Activated gamma-delta T cell treated with Interleukin-2 at 50 U/mL for 16 hours (primary cell): ENCODE data around the gene FRYL.

Experiments used
- DNase-seq: peaks from one replicate; pipeline ENCODE4 v3.0.0-alpha.2; 2020

Gene FRYL

DNA sequence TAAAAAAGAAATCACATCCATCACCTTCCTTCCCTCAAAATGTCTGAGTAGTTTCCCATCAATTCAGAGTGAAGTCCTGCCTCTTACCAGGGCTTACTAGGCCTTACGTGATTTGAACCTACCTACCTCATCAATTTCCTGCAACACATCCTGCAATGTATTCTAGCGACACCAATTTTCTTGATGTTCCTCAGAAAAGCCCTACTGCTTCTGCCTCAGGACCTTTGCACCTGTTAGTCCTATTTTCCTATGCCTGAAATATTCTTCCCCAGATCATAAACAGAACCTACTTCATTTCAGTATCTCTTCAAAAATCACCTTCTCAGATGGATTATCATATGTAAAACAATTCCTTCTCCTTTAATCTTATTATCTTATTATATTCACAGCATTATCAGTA is 237.2 kb downstream of the FRYL start:
- no peak for DNase-seq

DNA sequence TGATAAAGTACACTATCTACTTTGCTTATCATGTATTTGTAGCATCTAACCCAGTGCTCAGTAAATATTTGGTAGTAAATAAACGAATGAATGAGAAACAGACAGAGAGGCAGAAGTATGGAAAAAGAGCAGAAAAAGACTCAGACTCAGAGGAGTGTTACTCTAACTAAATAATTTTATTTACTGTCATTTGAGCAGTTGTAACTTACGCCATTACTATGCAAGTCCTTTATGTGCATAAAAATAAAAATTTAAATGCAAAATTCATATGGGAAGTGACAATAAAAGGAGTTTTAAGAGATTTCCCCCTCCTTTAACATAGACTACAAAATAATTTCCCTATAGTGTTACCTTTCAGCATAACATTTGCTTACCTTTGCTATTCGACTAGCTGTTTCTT is 240.5 kb downstream of the FRYL start:
- DNase-seq: no peak

DNA sequence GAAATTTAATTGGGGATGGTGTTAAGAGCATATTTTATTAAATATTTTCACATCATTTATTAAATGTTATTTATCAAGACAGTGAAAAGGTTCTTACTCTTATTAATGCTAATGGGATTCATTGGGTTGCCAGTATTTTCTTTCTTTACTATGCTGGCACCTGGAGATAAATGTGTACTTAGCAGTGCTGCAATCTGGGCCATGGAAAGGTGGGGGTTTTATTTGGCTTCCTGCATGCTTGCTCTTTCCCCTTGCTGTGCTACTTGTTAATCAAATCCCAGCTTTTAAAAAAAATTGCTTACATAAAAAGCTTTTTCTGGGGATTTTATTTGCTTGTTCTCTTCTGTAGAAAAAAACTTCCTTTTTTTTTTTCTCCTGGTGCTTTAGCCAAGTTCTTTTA is 241.7 kb downstream of the FRYL start:
- no peak for DNase-seq

DNA sequence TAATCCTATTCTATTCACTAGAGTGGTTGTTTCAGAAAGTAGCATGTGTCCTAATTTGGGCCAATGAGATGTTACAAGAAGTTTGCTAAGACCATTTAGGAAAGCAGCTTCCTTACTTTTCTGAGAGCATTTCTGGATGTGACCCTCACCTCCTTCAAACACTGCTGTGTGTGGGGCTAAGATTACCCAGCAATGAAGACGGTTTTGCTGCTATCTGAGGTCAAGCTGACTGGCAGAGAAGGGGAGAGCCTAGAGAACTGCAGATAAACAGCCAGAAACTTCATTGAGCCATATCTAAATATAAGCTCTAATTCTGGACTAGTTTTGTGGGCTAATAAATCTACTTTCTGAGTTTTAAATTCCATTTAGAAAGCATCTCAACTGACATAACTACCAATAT is 253.7 kb downstream of the FRYL start:
- DNase-seq: no peak

DNA sequence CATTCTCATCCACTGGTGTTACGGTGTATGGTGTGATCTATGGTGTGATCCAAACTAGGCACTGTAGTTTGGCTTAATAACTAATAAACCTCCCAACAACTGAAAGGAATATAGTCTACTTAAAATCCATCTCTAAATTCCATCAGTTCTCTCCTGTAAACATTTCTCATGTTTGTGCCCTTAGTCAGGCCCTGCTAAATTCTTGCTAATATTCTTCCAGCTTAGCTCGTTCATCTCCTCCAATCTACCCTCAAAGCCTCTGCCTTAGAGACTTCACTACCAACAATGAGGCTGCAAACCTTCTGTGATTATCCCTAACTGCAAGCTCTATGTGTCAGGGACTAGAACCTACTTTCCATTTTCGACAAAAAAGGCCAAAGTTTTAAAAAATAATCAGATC is 261.9 kb downstream of the FRYL start:
- DNase-seq: no peak

DNA sequence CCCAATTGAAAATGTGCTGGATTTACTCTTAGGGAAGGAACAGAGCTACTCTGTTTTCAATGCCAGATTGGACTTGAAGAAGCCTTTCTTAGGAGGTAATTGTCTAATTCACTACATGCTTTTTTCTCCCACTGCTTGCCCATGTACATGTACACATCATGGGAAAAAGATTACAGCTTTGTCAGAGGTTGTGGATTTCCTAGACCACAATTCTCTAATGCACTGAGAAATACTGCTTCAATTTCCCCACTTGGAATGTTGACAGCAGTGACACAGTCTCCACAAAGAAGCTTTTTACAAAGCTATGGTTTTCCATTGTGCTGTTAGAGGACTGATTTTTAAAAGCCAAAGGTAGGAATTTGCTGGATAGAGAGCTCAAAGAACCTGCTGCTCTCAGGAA is 270.5 kb downstream of the FRYL start:
- DNase-seq: no peak

DNA sequence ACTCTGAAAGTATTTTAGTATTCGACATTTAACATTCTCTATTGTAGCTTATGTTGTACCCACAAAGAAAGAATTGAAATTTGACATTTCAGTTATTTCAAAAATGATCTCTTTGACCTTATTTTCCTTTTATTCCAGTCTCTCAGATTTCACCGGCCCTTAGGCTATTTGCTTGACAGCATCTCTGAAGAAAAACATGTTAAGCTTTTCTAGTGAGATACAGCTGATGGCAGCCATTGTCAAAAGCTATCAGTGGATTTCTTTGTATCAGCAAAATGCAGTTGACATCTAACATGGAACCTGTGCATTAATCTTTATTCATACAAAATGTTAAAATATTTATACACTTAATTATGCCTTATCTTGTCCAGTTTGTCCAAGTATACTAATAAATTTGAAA is 273.4 kb downstream of the FRYL start:
- DNase-seq: no peak

DNA sequence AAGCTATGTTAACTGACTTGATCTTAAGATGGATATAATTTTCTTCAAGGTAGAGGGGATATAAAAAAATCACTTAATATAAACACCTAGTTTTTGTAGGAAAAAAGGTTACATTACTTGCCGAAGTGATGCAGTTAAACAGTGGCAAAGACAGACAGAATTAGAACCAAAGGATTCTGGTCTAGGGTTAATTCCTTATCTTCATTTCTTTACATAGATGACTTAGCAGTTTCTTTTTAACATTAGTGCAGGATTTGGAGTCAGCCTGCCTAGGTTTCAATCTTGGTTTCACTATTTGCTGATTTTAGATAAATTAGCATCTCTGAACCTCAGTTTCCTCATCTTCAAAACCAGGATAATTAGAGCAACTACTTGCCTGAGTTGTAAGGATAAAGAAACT is 275.7 kb downstream of the FRYL start:
- DNase-seq: no peak

DNA sequence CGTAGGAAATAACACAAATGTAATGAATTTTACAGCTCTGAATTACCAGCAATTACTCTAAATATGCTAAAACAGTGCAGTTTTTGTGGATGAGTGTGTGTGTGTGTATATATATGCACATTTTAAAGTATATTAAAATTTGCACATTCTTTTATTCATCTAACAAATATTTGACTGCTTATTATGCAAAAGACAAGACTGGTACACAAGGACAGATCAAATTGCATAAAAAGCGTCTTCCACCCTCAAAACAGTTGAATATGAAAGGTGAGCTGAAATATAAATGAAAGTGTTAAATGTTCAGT is 276.1 kb downstream of the FRYL start:
- no peak for DNase-seq

DNA sequence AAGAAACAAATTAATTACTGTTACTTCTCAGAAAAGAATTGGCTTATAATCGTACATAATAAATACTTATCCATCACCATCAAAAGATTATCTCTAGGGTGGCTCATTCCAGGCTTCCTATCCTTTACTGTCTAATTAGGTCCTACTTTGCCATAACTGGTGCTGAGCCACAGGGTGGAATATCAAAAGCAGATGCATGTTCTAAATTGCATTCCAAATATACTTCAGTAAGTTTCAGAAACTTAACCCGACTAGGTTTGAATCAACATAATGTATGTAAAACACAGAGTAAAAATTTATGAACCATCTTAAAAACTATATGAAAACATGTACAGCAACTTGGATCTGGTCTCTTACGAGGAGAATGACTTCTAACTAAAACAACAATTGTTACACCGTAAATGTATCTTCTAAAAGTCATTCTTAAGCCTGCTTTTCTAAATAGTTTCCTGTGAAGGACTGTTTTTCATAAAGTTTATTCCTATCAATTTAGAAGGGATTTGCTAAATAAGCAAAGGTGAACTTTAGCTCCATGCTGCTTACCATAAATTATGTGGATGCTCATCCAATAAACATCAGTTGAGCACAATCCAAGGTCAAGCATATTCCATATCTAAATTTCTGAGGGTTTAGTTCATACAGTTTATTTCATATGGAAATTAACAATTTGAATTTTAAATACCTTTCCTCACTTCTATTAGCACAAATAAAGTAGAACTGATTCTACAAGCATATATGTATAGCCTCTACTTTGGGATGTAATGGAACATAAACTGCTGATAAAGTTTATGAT is 276.6 kb downstream of the FRYL start:
- DNase-seq: no peak

DNA sequence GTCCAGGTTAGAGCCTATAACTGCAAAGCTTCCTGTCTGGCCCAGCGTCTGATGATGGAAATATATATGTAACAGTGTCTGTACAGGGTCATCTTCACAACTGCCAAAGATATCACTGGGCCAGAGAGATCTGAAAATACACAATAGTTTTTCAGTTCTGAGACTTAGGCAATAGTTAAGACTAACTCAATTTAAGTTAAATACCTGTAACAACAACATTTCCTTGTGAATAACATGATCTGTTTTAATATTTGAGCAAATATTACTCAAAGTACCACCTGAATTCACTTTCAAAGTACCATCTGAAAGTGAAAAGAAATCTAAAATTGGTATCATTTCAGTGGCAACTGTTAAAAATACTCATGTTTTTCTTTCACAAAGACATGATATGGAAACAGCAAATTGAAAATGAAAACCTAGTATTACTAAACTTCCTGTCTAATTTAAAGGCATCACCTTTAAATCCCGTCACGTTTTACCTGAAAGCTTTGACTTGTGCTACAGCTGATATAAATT is 280.5 kb downstream of the FRYL start:
- DNase-seq: no peak

DNA sequence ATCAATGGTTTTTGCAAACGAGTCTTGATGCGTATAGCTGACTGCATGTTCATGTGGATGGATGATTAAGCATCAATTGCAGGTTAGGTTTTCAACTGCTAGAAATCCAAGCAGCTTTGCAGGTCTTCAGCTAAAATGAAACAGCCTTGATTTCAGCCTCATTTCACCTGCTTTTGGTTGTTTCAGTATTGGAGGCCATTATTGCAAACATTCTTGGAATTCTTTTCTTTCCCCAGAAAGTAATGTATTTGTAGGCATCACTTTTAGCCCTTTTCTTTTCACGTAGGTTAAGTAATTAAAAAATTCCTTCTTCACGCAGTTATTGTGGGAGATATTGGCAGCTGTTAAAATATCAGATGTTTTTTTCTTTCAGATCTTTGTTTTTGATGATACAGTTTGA is 281.2 kb downstream of the FRYL start:
- no peak for DNase-seq

DNA sequence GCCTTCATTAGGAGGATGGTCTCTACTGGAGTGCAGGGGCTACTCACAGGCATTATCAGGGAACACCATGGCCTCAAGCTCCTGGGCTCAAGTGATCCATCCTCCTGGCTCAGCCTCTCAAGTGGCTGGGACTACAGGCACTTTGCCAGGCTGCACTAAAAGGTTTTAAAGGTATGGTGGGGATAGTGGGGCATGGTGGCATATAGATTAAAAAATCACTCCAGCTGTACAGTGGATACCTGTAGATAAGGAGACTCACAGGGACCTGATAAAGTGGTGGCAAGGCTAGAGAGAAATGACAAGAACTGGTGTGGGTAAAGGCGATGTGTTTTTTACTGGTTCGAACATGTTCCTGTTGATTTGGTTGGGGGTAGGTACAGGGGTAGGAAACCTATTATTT is 284.1 kb downstream of the FRYL start:
- DNase-seq: no peak

DNA sequence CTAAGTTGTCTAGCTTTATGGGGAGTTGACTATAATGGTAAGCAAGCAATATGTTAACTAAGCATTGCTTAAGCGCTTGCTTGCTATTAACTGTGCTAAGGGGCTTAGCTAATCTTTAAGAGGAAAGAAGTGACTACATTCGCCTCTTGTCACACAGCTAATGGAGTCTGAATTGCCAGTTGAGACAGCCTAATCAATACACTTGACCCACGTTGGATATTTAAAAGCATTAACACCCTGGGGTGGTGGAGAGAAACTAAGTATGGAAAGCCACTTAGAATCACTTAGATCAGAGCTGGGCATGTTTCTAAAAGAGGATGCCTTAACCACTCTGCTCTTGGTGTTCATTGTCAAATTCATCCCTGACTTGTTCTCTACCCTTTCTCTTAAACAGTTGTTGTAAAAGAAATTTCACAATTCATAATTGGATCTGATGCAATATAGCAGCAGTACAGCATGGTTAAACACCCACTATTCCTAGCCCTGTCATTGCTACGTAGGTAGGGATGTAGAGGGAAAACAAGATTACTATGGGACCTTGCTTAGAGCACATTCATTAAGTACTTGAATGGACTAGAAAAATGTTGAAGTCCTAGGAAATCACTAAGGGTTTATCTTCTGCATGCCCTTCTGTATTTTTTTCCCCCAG is 286.5 kb downstream of the FRYL start:
- DNase-seq: no peak

DNA sequence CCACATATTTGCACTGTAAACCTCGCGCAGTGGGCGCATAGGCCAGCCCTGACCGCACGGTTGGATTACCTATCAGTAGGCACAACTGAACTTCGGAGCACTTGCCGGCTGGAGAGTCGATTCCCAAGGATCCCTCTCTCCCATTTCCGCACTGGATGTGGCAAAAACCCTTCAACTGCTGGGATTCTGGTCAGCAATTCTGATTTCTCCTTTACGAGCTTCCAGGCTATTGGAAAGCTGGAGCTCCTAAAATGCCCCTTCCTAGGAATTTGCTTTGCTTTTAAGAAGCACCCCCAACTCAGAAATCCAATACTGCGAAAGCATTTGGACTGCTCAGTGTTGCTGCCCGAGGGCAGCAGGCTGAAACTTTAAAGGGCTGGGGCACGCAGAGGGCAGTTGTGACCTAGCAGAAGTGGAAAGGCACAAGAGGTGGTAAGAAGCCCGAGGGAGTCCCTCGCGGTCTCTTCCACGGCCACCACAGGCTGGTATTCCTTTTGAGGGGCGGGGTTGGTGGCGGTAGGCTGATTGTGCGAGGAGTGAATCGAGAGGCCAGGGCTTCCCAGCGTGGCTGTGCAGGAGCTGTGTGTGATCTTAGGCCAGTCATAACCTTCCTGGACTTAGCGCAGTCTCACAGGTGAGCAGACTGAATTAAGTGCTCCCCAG is 288.4 kb downstream of the FRYL start:
- DNase-seq: no peak

DNA sequence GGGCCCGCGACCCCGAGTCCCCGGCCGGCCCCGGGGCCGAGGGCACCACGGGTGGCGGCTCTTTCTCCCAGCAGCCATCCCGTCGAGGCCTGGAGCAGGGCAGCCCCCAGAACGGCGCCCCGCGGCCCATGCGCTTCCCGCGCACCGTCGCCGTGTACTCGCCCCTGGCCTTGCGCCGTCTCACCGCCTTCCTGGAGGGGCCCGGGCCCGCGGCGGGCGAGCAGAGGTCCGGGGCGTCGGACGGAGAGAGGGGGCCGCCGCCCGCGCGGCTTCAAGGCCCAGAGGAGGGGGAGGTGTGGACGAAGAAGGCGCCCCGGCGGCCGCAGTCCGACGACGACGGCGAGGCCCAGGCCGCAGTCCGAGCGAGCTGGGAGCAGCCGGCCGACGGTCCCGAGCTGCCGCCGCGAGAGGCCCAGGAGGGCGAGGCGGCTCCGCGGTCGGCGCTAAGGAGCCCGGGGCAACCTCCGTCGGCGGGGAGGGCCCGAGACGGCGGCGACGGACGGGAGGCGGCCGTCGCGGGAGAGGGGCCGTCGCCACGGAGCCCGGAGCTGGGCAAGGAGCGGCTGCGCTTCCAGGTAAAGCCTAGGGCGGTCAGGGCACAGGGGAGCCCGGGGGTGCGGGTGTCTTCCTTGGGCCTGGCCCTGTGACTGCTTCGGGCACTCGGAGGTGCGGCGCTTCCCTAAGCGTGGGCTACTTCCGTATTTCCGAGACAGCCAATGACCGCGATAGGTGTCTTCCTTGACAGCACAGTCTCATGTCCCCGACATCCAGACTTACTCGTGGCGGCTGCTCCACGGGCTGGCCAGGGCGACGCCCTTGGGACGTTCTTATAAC is 289.2 kb downstream of the FRYL start:
- no peak for DNase-seq

DNA sequence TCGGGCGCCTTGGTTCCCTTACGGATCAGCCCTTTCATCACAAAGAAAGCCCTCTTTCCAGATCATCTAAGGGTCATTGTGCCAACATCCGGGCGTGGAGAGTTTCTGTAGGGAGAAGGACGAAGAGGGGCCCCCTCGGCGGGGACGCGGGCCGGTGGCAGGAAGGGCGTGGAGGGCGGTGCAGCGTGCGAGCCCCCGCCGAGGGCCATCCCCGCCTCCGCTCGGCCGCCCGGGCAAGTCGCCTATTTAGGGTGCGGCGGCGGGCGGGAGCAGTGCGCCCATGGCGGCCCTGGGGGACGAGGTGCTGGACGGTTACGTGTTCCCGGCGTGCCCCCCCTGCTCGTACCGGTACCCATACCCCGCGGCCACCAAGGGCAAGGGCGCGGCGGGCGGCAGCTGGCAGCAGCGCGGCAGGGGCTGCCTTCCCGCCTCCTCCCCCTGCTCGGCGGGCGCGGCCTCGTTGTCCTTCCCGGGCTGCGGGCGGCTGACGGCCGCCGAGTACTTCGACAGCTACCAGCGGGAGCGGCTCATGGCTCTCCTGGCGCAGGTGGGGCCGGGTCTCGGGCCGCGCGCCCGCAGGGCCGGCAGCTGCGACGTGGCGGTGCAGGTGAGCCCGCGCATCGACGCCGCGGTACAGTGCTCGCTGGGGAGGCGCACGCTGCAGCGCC is 289.9 kb downstream of the FRYL start, which contains the start of gene ZAR1:
Gene ZAR1, plus strand, starts transcription at position 241 of the 668 bp plus-strand sequence. Its CDS starts 40 bp downstream, at position 281.
- peak; percentile 4 for DNase-seq

DNA sequence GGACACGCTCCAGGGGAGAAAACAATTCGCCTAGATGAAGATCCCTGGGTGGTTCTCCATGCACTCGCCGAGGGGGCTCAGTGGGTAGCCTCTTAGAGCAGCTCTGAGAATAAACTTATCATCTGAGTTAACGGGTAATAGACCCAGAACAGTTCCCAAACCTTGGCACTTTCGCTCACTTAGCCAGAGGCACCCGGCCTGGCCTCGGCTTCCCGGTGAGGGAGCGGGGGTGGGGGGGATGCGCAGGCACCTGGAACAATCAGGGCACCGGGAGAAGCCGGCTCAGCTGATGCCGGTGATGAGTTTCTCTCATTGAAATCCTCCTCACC is 290.4 kb downstream of the FRYL start:
- DNase-seq: no peak

DNA sequence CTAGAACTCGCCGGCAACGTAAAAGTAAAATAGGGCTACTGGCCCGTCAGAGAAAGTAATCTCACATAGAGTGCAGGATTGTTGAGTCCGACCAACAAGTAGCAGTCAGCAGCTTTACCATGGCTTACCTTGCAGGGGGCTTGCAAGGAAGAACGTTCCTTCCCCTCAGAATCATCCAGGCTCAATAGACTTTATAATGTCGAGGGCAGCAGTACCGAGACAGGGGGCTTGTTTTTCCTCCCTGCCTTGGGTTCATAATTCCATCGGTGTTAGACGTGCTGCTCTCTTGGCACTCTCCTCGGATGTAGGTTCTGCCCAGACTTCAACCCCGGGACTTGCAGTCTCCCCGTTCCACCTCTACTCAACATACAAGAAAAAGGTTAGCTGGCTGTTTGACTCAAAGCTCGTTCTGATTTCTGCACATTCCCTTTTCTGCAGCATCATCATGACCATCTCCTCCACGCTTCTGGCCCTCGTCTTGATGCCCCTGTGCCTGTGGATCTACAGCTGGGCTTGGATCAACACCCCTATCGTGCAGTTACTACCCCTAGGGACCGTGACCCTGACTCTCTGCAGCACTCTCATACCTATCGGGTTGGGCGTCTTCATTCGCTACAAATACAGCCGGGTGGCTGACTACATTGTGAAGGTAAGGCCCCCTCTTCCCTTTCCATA is 295.4 kb downstream of the FRYL start:
- DNase-seq: no peak

DNA sequence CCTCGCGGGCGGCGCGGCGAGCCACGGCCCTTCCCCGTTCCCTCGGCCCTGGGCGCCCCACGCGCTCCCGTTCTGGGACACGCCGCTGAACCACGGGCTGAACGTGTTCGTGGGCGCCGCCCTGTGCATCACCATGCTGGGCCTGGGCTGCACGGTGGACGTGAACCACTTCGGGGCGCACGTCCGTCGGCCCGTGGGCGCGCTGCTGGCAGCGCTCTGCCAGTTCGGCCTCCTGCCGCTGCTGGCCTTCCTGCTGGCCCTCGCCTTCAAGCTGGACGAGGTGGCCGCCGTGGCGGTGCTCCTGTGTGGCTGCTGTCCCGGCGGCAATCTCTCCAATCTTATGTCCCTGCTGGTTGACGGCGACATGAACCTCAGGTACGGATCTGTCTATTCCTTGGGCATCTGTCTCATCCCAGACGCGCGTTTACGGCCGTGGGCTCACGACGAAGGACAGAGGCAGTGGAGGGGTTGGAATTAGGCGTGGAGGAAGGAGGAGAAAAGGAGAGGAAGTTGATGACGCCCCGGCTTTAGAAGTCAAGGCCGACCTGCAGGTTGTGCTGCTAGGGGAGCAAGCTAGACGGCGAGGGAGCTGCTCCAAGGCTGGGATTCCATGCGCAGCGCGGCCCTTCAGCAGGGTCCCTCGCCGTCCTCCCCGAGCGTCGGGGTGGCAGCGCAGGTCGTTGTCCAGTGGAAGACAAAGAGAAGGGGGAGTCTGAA is 296.1 kb downstream of the FRYL start:
- DNase-seq: no peak

DNA sequence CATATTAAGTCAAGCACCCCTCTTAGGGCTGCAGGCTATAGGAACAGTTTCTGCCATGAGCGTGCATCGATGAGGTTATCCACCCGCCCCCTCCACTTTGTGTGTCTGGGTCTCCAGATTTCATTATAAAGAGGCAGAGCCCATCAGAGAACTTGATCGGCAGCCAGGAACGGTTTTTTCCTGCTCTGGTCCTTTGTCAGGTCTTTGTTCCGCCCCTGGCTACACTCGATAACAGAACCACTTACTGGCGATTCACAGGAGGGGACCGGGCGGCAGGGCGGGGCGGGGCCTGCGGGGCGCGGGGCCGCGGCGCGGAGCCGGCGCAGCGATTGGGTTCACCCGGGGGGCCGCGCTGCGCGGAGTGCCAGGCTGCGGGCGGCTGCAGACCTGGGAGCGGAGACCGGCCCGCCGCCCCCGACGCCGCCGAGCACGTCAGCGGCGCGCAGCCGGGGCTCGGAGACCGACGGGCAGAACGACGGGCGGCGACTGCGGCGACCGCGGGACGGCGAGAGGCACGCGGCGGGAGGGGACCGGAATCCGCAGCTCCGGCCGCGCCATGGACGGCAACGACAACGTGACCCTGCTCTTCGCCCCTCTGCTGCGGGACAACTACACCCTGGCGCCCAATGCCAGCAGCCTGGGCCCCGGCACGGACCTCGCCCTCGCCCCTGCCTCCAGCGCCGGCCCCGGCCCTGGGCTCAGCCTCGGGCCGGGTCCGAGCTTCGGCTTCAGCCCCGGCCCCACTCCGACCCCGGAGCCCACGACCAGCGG is 296.9 kb downstream of the FRYL start, which contains the start of gene SLC10A4:
Gene SLC10A4, plus strand, starts transcription at position 338 of the 771 bp plus-strand sequence. Its CDS starts 219 bp downstream, at position 557.
- DNase-seq: peak; percentile 3
